H9 (cell line): Measurements from ENCODE around the gene HOXD12. TPM values are rescaled to one million over a fixed set of nuclear protein-coding genes. Genes with fewer than 3 reads are reported as not detected.

Source experiments
- DNase-seq: peaks from one replicate; pipeline ENCODE4 v3.0.0-alpha.2; 2017
- H2AFZ ChIP-seq: one replicate; pipeline ENCODE4 v1.6.1; 2013; ENCODE audit warnings: mild to moderate bottlenecking, low read length, control low read depth, moderate library complexity
- H2AK5ac ChIP-seq: 2 replicates; pipeline ENCODE4 v1.6.1; 2013; ENCODE audit warnings: low read length, control low read depth, mixed read lengths; ENCODE audit not compliant: insufficient read length
- H2BK120ac ChIP-seq: one replicate; pipeline ENCODE4 v1.6.1; 2013; ENCODE audit warnings: low read depth, mild to moderate bottlenecking, low read length, control low read depth, inconsistent platforms; ENCODE audit not compliant: poor library complexity, severe bottlenecking
- H2BK12ac ChIP-seq: 2 replicates; pipeline ENCODE4 v1.6.1; 2013; ENCODE audit warnings: low read length, control low read depth, mixed read lengths, low read depth; ENCODE audit not compliant: insufficient read length
- H2BK15ac ChIP-seq: 2 replicates; pipeline ENCODE4 v1.6.1; 2013; ENCODE audit warnings: low read depth, low read length, control low read depth
- H2BK20ac ChIP-seq: one replicate; pipeline ENCODE4 v1.6.1; 2013; ENCODE audit warnings: low read depth, mild to moderate bottlenecking, low read length, control low read depth, inconsistent platforms; ENCODE audit not compliant: poor library complexity, severe bottlenecking
- H2BK5ac ChIP-seq: 2 replicates; pipeline ENCODE4 v1.6.1; 2013; ENCODE audit warnings: low read length, control low read depth, mixed read lengths; ENCODE audit not compliant: insufficient read length
- H3K14ac ChIP-seq: 2 replicates; pipeline ENCODE4 v1.6.1; 2013; ENCODE audit warnings: low read length, control low read depth; ENCODE audit not compliant: insufficient read depth
- H3K18ac ChIP-seq: 2 replicates; pipeline ENCODE4 v1.6.1; 2013; ENCODE audit warnings: low read depth, mild to moderate bottlenecking, mixed read lengths, low read length, control low read depth; ENCODE audit not compliant: insufficient read length
- H3K23ac ChIP-seq: 2 replicates; pipeline ENCODE4 v1.6.1; 2013; ENCODE audit warnings: low read length, control low read depth, mixed read lengths, low read depth; ENCODE audit not compliant: insufficient read length
- H3K23me2 ChIP-seq: 2 replicates; pipeline ENCODE4 v1.6.1; 2013; ENCODE audit warnings: low read depth, mild to moderate bottlenecking, mixed read lengths, low read length, control low read depth; ENCODE audit not compliant: insufficient read length, poor library complexity, severe bottlenecking
- H3K27ac ChIP-seq: 2 replicates; pipeline ENCODE4 v1.5.1; 2013; ENCODE audit warnings: low read length, control low read depth, mixed read lengths, low read depth; ENCODE audit not compliant: insufficient read length
- H3K27me3 ChIP-seq: 2 replicates; pipeline ENCODE4 v1.6.1; 2013; ENCODE audit warnings: low read length, control low read depth, inconsistent platforms; ENCODE audit not compliant: insufficient read depth
- H3K4ac ChIP-seq: 2 replicates; pipeline ENCODE4 v1.6.1; 2013; ENCODE audit warnings: low read depth, mild to moderate bottlenecking, control low read depth, inconsistent platforms, low read length, moderate library complexity
- H3K4me1 ChIP-seq: 2 replicates; pipeline ENCODE4 v1.6.1; 2013; ENCODE audit warnings: low read length, control low read depth, inconsistent platforms; ENCODE audit not compliant: insufficient read depth
- H3K4me2 ChIP-seq: 2 replicates; pipeline ENCODE4 v1.6.1; 2013; ENCODE audit warnings: low read length, control low read depth, mixed read lengths; ENCODE audit not compliant: insufficient read length, insufficient read depth
- H3K56ac ChIP-seq: 2 replicates; pipeline ENCODE4 v1.6.1; 2013; ENCODE audit warnings: low read depth, mild to moderate bottlenecking, mixed read lengths, low read length, control low read depth; ENCODE audit not compliant: insufficient read length
- H3K79me1 ChIP-seq: 2 replicates; pipeline ENCODE4 v1.6.1; 2013; ENCODE audit warnings: low read depth, mild to moderate bottlenecking, moderate library complexity, low read length, control low read depth, inconsistent platforms; ENCODE audit not compliant: insufficient read depth, poor library complexity, severe bottlenecking
- H3K79me2 ChIP-seq: 2 replicates; pipeline ENCODE4 v1.6.1; 2013; ENCODE audit warnings: low read length, control low read depth, inconsistent platforms; ENCODE audit not compliant: insufficient read depth
- H3K9ac ChIP-seq: 2 replicates; pipeline ENCODE4 v1.6.1; 2013; ENCODE audit warnings: low read length, control low read depth, mixed read lengths; ENCODE audit not compliant: insufficient read length; ENCODE audit errors: extremely low read depth
- H3K9me3 ChIP-seq: one replicate; pipeline ENCODE4 v1.6.1; 2013; ENCODE audit warnings: low read depth, low read length, inconsistent platforms; ENCODE audit not compliant: control insufficient read depth
- H3T11ph ChIP-seq: one replicate; pipeline ENCODE4 v1.6.1; 2013; ENCODE audit warnings: mild to moderate bottlenecking, low read length, control low read depth, inconsistent platforms
- H4K20me1 ChIP-seq: one replicate; pipeline ENCODE4 v1.6.1; 2013; ENCODE audit not compliant: control insufficient read depth, insufficient read length, insufficient read depth
- H4K5ac ChIP-seq: 2 replicates; pipeline ENCODE4 v1.6.1; 2013; ENCODE audit warnings: low read depth, mild to moderate bottlenecking, mixed read lengths, low read length, control low read depth; ENCODE audit not compliant: insufficient read length
- H4K8ac ChIP-seq: replicated peaks from 2 replicates; pipeline ENCODE4 v1.6.1; 2013; ENCODE audit warnings: low read length, control low read depth, mixed read lengths, low read depth; ENCODE audit not compliant: insufficient read length
- H4K91ac ChIP-seq: 2 replicates; pipeline ENCODE4 v1.6.1; 2013; ENCODE audit warnings: low read depth, mild to moderate bottlenecking, moderate library complexity, mixed read lengths, low read length, control low read depth; ENCODE audit not compliant: insufficient read length
- H3K27ac Mint-ChIP-seq, 3 experiments: 2 replicates in 2 of 3; 3 replicates in 1 of 3; pipeline ENCODE4 v1.8.0; 2020 to 2021; ENCODE audit warnings: mixed read lengths in 3 of 3, mild to moderate bottlenecking in 1 of 3, moderate library complexity in 1 of 3
- H3K27me3 Mint-ChIP-seq: 2 replicates; pipeline ENCODE4 v1.8.0; 2021; ENCODE audit warnings: low read depth, mild to moderate bottlenecking, moderate library complexity, mixed read lengths
- H3K36me3 Mint-ChIP-seq, 3 experiments: 2 replicates in 2 of 3; 3 replicates in 1 of 3; pipeline ENCODE4 v1.8.0; 2020 to 2021; ENCODE audit warnings: low read depth in 3 of 3, mixed read lengths in 3 of 3; ENCODE audit not compliant: insufficient read depth in 1 of 3
- H3K4me1 Mint-ChIP-seq, 2 experiments: 2 replicates each; pipeline ENCODE4 v1.8.0; 2020; ENCODE audit warnings: mixed read lengths in 2 of 2
- H3K4me3 Mint-ChIP-seq, 2 experiments: 2 replicates in 1 of 2; 3 replicates in 1 of 2; pipeline ENCODE4 v1.8.0; 2020 to 2021; ENCODE audit warnings: mild to moderate bottlenecking in 2 of 2, mixed read lengths in 2 of 2, moderate library complexity in 1 of 2
- H3K9me3 Mint-ChIP-seq, 2 experiments: 2 replicates in 1 of 2; 3 replicates in 1 of 2; pipeline ENCODE4 v1.8.0; 2020; ENCODE audit warnings: mild to moderate bottlenecking in 2 of 2, mixed read lengths in 2 of 2, moderate library complexity in 1 of 2
- CTCF ChIP-seq: fragments of 200-600 bp; sonication (generic); conservative IDR thresholded peaks from 3 replicates; pipeline ENCODE4 v1.8.0; 2021; ENCODE audit warnings: antibody characterized with exemption, mild to moderate bottlenecking
- WGBS: extraction: QIAGEN DNeasy Blood & Tissue Kit; methylation state at CpG from one replicate; pipeline ENCODE4 v1.1.7; 2013; ENCODE audit warnings: missing lambda C conversion rate, low lambda C conversion rate, mixed read lengths; ENCODE audit not compliant: insufficient read length; ENCODE audit errors: extremely low coverage; 5-methylcytosine and 5-hydroxymethylcytosine counted together
- total RNA-seq: library from RNA; stranded (reverse); gene quantifications from 2 replicates; pipeline ENCODE4 v1.2.1, GENCODE V29; 2021

HOXD12 gene
- total RNA-seq, 1 experiment from 2014 or later = not detected

- Mint-ChIP-seq H3K36me3 (peaks cover 0 to 3% (median 0%) of the 10 kb centered on the region in 3 experiments; a peak in 2 of 7 replicates), H3K27ac (no peak overlapping the region), H3K4me1 (peaks cover 0 to 11% of the 10 kb centered on the region in 2 experiments; a peak in 2 of 4 replicates), H3K9me3 (peaks cover 10 to 23% of the 10 kb centered on the region in 2 experiments), H3K27me3 (peaks cover 100% of the 10 kb centered on the region), H3K4me3 (peak overlapping the region in 1 of 2 experiments; percentile 9; a peak in 1 of 5 replicates)
- TF ChIP-seq CTCF = no peak
- Histone ChIP-seq H3K23ac (no peak overlapping the region), H3K4me2 (no peak overlapping the region), H3K4me1 (no peaks in the 10 kb centered on the region), H3T11ph (no peak overlapping the region), H3K23me2 (peaks cover 2% of the 10 kb centered on the region), H2BK120ac (no peak overlapping the region), H4K91ac (no peak overlapping the region), H3K79me2 (no peaks in the 10 kb centered on the region), H3K79me1 (no peaks in the 10 kb centered on the region), H4K8ac (no peak overlapping the region), H2BK5ac (no peak overlapping the region), H2AK5ac (no peak overlapping the region), H4K5ac (no peak overlapping the region), H3K27ac (no peak overlapping the region), H2AFZ (no peak overlapping the region), H3K27me3 (peaks cover 98% of the 10 kb centered on the region), H4K20me1 (peaks cover 4% of the 10 kb centered on the region), H3K4ac (no peak overlapping the region), H3K56ac (no peak overlapping the region), H3K9ac (no peak overlapping the region), H3K9me3 (no peaks in the 10 kb centered on the region), H2BK15ac (no peak overlapping the region), H3K14ac (no peak overlapping the region), H3K18ac (no peak overlapping the region), H2BK12ac (no peak overlapping the region), H2BK20ac (no peak overlapping the region)
- WGBS = no CpG with 5 or more reads among the region's 11 CpGs
- peak; percentile 17 for DNase-seq
Observed at GRCh38 chr2:176117823-176118371, 18.3 kb downstream of the HOXD12 start.
